GM12891 (cell line): Measurements from ENCODE around the gene ADGRL3.
"Not testable (repeated sequence)": the region's sequence is repeated elsewhere in the genome, so short reads cannot be mapped to it uniquely, and the experiment has no call there.

ENCODE experiments used
- POLR2A ChIP-seq: IDR thresholded peaks from 2 replicates; pipeline ENCODE4 v1.6.1; 2011; ENCODE audit warnings: low read depth, low read length, control low read depth
- POLR2AphosphoS5 ChIP-seq: IDR thresholded peaks from 2 replicates; pipeline ENCODE4 v1.6.1; 2011; ENCODE audit warnings: low read depth, low read length, control low read depth
- POU2F2 ChIP-seq: IDR thresholded peaks from 2 replicates; pipeline ENCODE4 v1.6.1; 2011; ENCODE audit warnings: low read depth, mild to moderate bottlenecking, control low read depth, low read length, moderate library complexity
- SPI1 ChIP-seq: IDR thresholded peaks from 2 replicates; pipeline ENCODE4 v1.6.1; 2011; ENCODE audit warnings: low read depth, low read length, control low read depth

DNA sequence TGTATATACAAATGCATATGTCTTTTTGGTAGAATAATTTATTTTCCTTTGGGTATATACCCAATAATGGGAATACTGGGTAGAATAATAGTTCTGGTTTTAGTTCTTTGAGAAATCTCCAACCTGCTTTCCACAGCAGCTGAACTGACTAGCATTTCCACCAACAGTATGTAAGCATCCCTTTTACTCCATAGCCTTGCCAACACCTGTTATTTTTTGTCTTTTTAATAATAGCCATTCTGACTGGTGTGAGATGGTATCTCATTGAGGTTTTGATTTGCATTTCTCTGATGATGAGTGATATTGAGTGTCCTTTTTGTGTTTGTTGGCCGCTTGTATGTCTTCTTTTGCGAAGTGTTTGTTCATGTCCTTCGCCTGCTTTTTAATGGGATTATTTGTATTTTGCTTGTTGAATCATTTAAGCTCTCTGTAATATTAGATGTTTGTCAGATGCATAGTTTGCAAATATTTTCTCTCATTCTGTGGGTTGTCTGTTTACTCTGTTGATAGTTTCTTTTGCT, 309.7 kb downstream of the ADGRL3 start:
- TF ChIP-seq POU2F2, POLR2AphosphoS5, POLR2A, SPI1: not testable (repeated sequence)
